GM19452 (cell line): Measurements from ENCODE around the gene PLEKHA5.
A peak's percentile ranks its signal among the peaks of the same experiment; 100 is the strongest.
"Not testable (repeated sequence)": the region's sequence is repeated elsewhere in the genome, so short reads cannot be mapped to it uniquely, and the experiment has no call there.

Experiments used
- ATAC-seq: cut with Tn5 transposase; IDR thresholded peaks from one replicate; pipeline ENCODE4 v1.9.1; 2021; ENCODE audit not compliant: unreplicated experiment

PLEKHA5 gene

GRCh38 chr12:19316425-19316824 lies 186.9 kb downstream of the PLEKHA5 start:
- no peak for ATAC-seq

GRCh38 chr12:19322376-19322775 lies 192.8 kb downstream of the PLEKHA5 start:
- ATAC-seq = no peak

- no peak for ATAC-seq
Observed at GRCh38 chr12:19323805-19324204, 194.3 kb downstream of the PLEKHA5 start.

- ATAC-seq = no peak
Observed at GRCh38 chr12:19326102-19326501, 196.6 kb downstream of the PLEKHA5 start.

GRCh38 chr12:19332196-19332595 lies 202.7 kb downstream of the PLEKHA5 start:
- ATAC-seq = no peak

GRCh38 chr12:19338405-19338804 lies 208.9 kb downstream of the PLEKHA5 start:
- ATAC-seq = no peak

- not testable (repeated sequence) for ATAC-seq
Observed at GRCh38 chr12:19350850-19351249, 221.3 kb downstream of the PLEKHA5 start.

GRCh38 chr12:19351346-19351745 lies 221.8 kb downstream of the PLEKHA5 start:
- ATAC-seq = no peak

- no peak for ATAC-seq
Observed at GRCh38 chr12:19369691-19370148, 240.2 kb downstream of the PLEKHA5 start.

- no peak for ATAC-seq
Observed at GRCh38 chr12:19373586-19373985, 244.1 kb downstream of the PLEKHA5 start.

- ATAC-seq = no peak
Observed at GRCh38 chr12:19375888-19376287, 246.4 kb downstream of the PLEKHA5 start.

GRCh38 chr12:19376691-19377090 lies 247.2 kb downstream of the PLEKHA5 start:
- ATAC-seq = no peak

- ATAC-seq = peak; percentile 98
Observed at GRCh38 chr12:19382111-19382526, 252.6 kb downstream of the PLEKHA5 start.

GRCh38 chr12:19382563-19382962 lies 253.0 kb downstream of the PLEKHA5 start:
- ATAC-seq = peak; percentile 6

- ATAC-seq = no peak
Observed at GRCh38 chr12:19387161-19387560, 257.6 kb downstream of the PLEKHA5 start.

GRCh38 chr12:19388131-19388549 lies 258.6 kb downstream of the PLEKHA5 start:
- ATAC-seq = no peak

- no peak for ATAC-seq
Observed at GRCh38 chr12:19390051-19390598, 260.6 kb downstream of the PLEKHA5 start.

- not testable (repeated sequence) for ATAC-seq
Observed at GRCh38 chr12:19392644-19393043, 263.1 kb downstream of the PLEKHA5 start.

- no peak for ATAC-seq
Observed at GRCh38 chr12:19394385-19394784, 264.9 kb downstream of the PLEKHA5 start.

- no peak for ATAC-seq
Observed at GRCh38 chr12:19397534-19397933, 268.0 kb downstream of the PLEKHA5 start.

GRCh38 chr12:19398376-19399363 lies 269.1 kb downstream of the PLEKHA5 start:
- ATAC-seq = no peak

GRCh38 chr12:19400649-19401285 lies 271.2 kb downstream of the PLEKHA5 start:
- not testable (repeated sequence) for ATAC-seq
